CD4-positive, alpha-beta T cell treated with Interleukin-15 for 4 hours (primary cell): Measurements from ENCODE around the gene MSANTD4.
"Not testable (repeated sequence)": the region's sequence is repeated elsewhere in the genome, so short reads cannot be mapped to it uniquely, and the experiment has no call there.

Source experiments
- DNase-seq: peaks from one replicate; pipeline ENCODE4 v3.0.0-alpha.2; 2020; ENCODE audit warnings: low spot score

MSANTD4 gene

GRCh38 chr11:106012744-106013143 lies 9.3 kb downstream of the MSANTD4 start:
- DNase-seq = no peak

DNA sequence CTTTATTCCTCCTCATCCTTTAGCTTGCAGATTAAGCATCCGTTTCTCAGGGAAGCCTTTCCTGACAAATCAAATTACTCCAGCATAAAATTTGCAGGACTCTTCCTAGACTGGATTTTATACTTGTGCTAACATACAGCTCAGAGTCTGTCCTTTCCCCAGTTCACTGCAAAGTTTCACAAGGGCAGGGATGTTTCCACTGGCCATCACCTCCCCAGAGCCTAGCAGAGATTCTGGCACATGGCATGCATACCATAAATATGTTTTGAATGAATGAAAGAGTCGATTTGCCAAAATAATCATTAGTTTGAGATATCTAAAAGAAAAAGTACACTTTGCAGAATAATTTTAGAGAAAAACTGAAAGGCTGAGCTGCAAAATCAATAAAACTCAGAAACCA lies 10.6 kb downstream of the MSANTD4 start:
- DNase-seq = no peak

DNA sequence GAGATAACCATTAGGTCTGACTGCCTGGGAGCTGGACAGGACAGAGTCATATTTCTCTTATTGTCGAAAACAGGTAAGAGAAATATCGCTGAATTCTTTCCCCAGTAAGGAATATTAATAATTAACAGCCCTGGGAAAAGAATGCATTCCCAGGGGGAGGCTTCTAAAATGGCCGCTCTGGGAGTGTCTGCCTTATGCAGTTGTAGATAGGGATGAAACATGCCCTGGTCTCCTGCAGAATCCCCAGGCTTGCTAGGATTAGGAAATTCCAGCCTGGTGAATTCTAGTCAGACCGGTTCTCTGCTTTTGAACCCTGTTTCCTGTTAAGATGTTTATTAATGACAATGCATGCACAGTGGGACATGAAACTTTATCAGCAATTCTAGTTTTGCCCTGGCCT lies 18.9 kb downstream of the MSANTD4 start:
- not testable (repeated sequence) for DNase-seq

DNA sequence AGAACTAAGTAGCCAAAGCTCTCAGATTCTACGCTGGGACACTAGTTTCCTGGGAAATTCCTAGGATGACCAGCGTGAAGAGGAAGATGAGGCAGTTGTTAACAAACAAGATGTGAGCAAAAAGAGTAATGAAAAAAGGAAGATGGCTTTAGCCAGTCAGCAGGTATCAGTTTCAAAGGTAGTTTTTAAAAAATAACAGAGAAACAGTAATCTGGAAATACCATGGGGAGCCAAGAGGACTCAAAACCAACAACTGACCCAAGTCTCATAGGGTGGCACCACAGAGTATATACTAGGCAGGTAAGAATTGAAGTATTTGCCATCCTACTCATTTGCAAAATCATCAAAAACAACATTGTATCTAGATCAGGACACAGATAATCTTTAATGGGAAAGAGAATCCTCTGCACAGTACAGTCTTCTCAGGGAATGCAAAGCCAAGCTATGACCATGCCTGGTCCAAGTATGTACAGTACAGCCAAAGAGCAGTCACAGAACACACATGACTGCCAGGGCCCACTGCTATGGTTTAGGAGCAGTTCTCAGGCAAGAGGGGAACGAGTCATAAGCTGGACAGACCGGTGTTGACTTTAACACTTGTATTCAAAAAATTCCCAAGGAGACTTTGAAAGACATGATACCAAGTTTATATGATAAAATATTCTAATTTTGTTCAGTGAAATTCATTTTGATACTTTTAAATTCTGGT lies 20.6 kb downstream of the MSANTD4 start:
- no peak for DNase-seq

DNA sequence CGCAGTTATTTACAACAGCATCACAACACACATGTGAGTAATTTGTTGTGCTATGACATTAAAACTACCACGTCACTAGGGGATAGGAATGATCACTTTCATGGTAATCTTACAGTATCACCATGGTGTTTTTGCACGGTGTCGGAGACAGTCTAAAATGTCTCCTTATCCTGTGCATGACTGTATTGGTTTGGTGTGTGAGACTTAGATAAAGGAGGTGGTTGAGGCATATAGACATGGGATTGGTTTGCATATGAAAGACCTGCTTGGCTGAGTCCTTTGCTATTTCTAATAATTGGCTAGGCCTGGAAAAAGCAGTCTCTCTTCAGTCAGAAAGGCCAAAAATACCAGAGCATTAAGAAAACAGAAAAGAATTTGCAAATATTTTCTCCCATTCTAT lies 30.2 kb downstream of the MSANTD4 start:
- no peak for DNase-seq

- DNase-seq = no peak
These were observed 32.9 kb downstream of the MSANTD4 start for GRCh38 chr11:105989124-105989523.

DNA sequence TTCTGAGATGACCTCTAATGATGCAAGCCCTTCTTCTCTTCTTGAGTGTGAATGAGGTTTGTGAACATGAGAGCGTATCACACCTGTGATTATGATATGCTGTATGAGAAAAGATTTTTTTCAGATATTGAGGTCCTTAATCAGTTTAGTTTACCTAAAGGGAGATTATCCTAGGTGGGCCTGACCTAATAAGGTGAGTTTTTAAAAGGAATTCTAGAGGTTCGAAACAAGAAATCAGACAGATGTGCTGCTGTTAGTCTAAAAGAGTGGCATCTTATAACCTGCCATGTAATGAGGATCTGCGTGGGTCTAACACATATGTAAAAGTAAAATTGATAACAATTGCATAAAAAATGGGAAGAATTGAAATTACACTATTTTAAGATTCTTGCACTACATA lies 33.8 kb downstream of the MSANTD4 start:
- no peak for DNase-seq

DNA sequence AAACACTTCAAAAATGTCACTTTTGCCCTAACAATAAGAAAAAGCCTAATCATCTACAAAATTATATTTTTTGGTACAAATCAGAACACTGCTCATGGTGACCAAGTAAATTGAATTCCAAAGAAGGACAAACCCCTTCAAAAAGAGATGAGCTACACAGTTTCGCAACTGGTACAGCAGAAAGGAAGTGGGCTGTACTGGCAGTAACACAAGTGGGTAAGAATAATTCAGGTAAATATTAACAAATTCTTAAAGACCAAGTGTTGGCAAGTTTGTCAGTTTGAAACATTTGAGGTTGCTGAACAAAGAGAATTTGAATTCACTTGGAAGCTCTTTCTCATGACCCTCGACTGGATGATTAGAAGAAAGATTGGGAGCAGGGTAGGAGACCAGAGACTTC lies 35.5 kb downstream of the MSANTD4 start:
- no peak for DNase-seq

DNA sequence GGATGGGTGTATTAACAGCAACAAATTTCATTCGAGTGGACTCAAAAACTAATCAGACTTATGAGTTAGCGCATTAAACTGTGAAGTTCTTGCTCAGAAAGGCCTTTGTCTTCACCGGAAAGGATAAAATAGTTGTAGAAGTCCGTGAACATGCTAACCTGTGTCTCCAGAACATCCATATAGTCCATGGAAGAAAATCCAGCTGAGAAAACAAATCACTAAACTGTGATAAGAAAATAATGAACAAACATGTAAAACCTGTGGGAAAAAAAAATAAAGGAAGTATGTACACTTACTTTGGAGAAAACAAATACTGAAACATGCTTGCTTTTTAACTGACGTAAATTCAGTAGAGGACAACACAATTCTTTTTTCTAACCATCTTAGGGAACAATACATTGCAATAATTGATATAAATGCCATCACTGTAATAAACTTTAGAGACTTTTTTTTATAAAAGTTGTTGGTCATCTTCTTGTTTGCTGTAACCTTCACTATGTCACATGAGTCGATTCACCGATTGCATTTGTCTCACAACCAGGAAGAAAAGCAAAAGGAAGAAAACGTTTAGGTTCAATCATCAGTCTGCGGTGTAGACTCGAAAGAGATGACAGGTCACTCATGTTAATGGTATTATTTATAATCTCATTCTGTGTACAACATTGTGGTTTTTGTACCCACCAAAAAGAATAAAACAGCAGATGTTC lies 41.9 kb downstream of the MSANTD4 start:
- DNase-seq = no peak

DNA sequence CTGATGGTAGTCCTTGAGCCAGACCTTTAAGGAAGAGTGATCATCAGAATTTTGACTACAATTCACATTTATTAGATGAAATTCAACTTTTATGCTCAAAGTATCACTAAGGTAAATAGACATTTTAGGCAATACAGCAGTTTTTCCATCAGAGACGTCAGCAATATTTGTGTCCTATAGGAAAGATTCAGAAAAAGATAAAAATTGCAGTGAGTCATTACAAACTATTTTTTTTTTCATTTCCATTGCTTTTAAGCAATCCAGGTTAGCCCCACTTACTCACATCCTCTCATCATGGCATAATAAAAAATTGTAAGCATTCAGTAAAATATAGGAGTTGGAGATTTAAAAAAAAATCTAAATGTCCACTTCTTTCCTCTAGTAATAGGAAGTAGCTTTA lies 46.9 kb downstream of the MSANTD4 start:
- DNase-seq = no peak

GRCh38 chr11:105969756-105970155 lies 52.3 kb downstream of the MSANTD4 start:
- no peak for DNase-seq

DNA sequence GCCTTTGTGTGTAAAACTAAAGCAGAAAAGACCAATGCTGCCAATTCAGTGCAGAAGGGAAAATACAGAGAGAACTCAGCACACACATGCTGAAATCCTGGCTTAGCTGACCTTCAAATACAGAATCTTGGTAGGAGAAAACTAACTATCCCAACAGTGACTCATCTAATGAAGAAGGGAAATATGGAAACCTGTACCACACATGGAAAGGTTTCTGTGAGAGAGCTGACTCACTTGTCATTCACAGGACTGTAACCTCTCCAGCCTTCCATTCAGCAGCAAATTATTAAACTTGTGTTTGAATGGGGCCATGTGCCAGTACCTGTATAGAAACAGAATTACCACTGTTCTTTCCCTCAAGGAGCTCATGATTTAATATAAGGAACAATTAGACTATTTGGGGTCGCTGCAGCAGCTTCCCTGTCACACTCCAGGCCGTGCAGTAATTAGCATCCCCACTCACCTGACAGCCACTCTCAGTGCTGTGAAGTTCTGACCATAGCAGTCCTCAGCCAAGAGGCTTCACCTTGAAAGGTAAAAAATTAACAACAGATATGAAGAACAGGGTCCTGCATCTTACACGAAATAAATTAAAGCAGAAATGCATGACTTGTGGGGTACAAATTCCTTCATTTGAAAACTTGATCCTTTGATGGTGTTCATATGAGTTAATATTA lies 53.9 kb downstream of the MSANTD4 start:
- DNase-seq = no peak

GRCh38 chr11:105960252-105961245 lies 61.5 kb downstream of the MSANTD4 start:
- DNase-seq = no peak
